HG03521 (cell line): Measurements from ENCODE around the gene TAF6.

Experiments used
- ATAC-seq: cut with Tn5 transposase; IDR thresholded peaks from one replicate; pipeline ENCODE4 v1.9.1; 2021; ENCODE audit warnings: mild to moderate bottlenecking, moderate library complexity; ENCODE audit not compliant: unreplicated experiment

TAF6 gene

GRCh38 chr7:100119072-100119969 lies at the start of gene TAF6, which contains the start of gene CNPY4:
Gene TAF6, minus strand, starts transcription at chr7:100119358. Its CDS starts 5,149 bp downstream, at chr7:100114209.
Gene CNPY4, plus strand, starts transcription at chr7:100119634. Its CDS starts 111 bp downstream, at chr7:100119745.
- peak; percentile 73 for ATAC-seq

GRCh38 chr7:100167912-100168323 lies 48.8 kb upstream of the TAF6 start:
- no peak for ATAC-seq

GRCh38 chr7:100166970-100167911 lies 48.1 kb upstream of the TAF6 start:
- no peak for ATAC-seq

GRCh38 chr7:100166317-100166940 lies 47.3 kb upstream of the TAF6 start:
- ATAC-seq: no peak

GRCh38 chr7:100163871-100164270 lies 44.7 kb upstream of the TAF6 start:
- ATAC-seq: no peak

GRCh38 chr7:100163006-100163531 lies 43.9 kb upstream of the TAF6 start:
- ATAC-seq: no peak

- ATAC-seq: no peak
Measured at GRCh38 chr7:100160067-100160466, 40.9 kb upstream of the TAF6 start.

GRCh38 chr7:100159099-100159623 lies 40.0 kb upstream of the TAF6 start:
- no peak for ATAC-seq

- peak; percentile 74 for ATAC-seq
Measured at GRCh38 chr7:100158229-100159098, 39.3 kb upstream of the TAF6 start, which contains the start of gene TRAPPC14. Gene TRAPPC14, minus strand, starts transcription at chr7:100158723. Its CDS starts 224 bp downstream, at chr7:100158499.

GRCh38 chr7:100157334-100158228 lies 38.4 kb upstream of the TAF6 start:
- no peak for ATAC-seq

GRCh38 chr7:100157069-100157333 lies 37.8 kb upstream of the TAF6 start:
- ATAC-seq: no peak

- no peak for ATAC-seq
Measured at GRCh38 chr7:100156331-100157068, 37.3 kb upstream of the TAF6 start.

- no peak for ATAC-seq
Measured at GRCh38 chr7:100155553-100156317, 36.6 kb upstream of the TAF6 start.

- ATAC-seq: no peak
Measured at GRCh38 chr7:100154651-100155491, 35.7 kb upstream of the TAF6 start.

- no peak for ATAC-seq
Measured at GRCh38 chr7:100153708-100154535, 34.8 kb upstream of the TAF6 start.
